IPS-20b (cell line): Measurements from ENCODE around the gene TSLP.

Source experiments
- H3K27ac ChIP-seq: one replicate; pipeline ENCODE4 v1.5.1; 2013; ENCODE audit warnings: low read length
- H3K27me3 ChIP-seq: 2 replicates; pipeline ENCODE4 v1.6.1; 2013; ENCODE audit warnings: mild to moderate bottlenecking, low read length, inconsistent platforms; ENCODE audit not compliant: insufficient read depth
- H3K36me3 ChIP-seq: 2 replicates; pipeline ENCODE4 v1.6.1; 2013; ENCODE audit warnings: low read depth, mild to moderate bottlenecking, inconsistent platforms, low read length, moderate library complexity; ENCODE audit not compliant: insufficient read depth
- H3K4me1 ChIP-seq: 2 replicates; pipeline ENCODE4 v1.6.1; 2013; ENCODE audit warnings: mild to moderate bottlenecking, control low read depth, inconsistent platforms, low read length, moderate library complexity; ENCODE audit not compliant: insufficient read depth
- H3K4me3 ChIP-seq: 2 replicates; pipeline ENCODE4 v1.5.1; 2013; ENCODE audit warnings: mild to moderate bottlenecking, low read length, inconsistent platforms
- H3K9ac ChIP-seq: 2 replicates; pipeline ENCODE4 v1.6.1; 2013; ENCODE audit warnings: low read depth, mild to moderate bottlenecking, inconsistent platforms, low read length, moderate library complexity
- H3K9me3 ChIP-seq: 2 replicates; pipeline ENCODE4 v1.6.1; 2013; ENCODE audit warnings: mild to moderate bottlenecking, low read depth, low read length, inconsistent platforms; ENCODE audit not compliant: insufficient read depth

Gene TSLP

GRCh38 chr5:111070272-111071134 lies 1.0 kb upstream of the TSLP start:
- no peak overlapping the region for H3K27ac ChIP-seq
- peak overlapping the region; percentile 75 for H3K4me3 ChIP-seq
- no peaks in the 10 kb centered on the region for H3K9me3 ChIP-seq
- 0 out of 2 replicates have a peak, but pooled peaks cover 6% of the 10 kb centered on the region for H3K4me1 ChIP-seq
- peak overlapping the region; percentile 51; the same call in 1 of the 2 replicates for H3K9ac ChIP-seq
- H3K27me3 ChIP-seq, result peaks cover 83% of the 10 kb centered on the region
- H3K36me3 ChIP-seq, result no peaks in the 10 kb centered on the region

- Histone ChIP-seq H3K4me1 (peaks cover 6% of the 10 kb centered on the region; the same call in 1 of the 2 replicates), H3K9me3 (no peaks in the 10 kb centered on the region), H3K9ac (peak overlapping the region; percentile 34; the same call in 1 of the 2 replicates), H3K27ac (no peak overlapping the region), H3K27me3 (peaks cover 75% of the 10 kb centered on the region), H3K4me3 (peak overlapping the region; percentile 75), H3K36me3 (no peaks in the 10 kb centered on the region)
These were observed 1.6 kb downstream of the TSLP start for GRCh38 chr5:111072949-111073682.

GRCh38 chr5:111074244-111074643 lies 2.7 kb downstream of the TSLP start:
- Histone ChIP-seq H3K27ac (no peak overlapping the region), H3K9ac (no peak overlapping the region), H3K4me1 (peaks cover 6% of the 10 kb centered on the region; the same call in 1 of the 2 replicates), H3K36me3 (no peaks in the 10 kb centered on the region), H3K27me3 (peaks cover 65% of the 10 kb centered on the region), H3K9me3 (no peaks in the 10 kb centered on the region), H3K4me3 (peak overlapping the region; percentile 75; the same call in 1 of the 2 replicates)

GRCh38 chr5:111075520-111075919 lies 4.0 kb downstream of the TSLP start:
- Histone ChIP-seq H3K9me3 (no peaks in the 10 kb centered on the region), H3K27me3 (peaks cover 54% of the 10 kb centered on the region), H3K4me1 (peaks cover 3% of the 10 kb centered on the region; the same call in 1 of the 2 replicates), H3K27ac (no peak overlapping the region), H3K4me3 (no peak overlapping the region), H3K9ac (no peak overlapping the region), H3K36me3 (no peaks in the 10 kb centered on the region)

GRCh38 chr5:111076091-111076490 lies 4.6 kb downstream of the TSLP start:
- Histone ChIP-seq H3K4me3 (no peak overlapping the region), H3K9me3 (no peaks in the 10 kb centered on the region), H3K36me3 (no peaks in the 10 kb centered on the region), H3K27ac (no peak overlapping the region), H3K9ac (no peak overlapping the region), H3K4me1 (peaks cover under 1% of the 10 kb centered on the region; the same call in 1 of the 2 replicates), H3K27me3 (peaks cover 49% of the 10 kb centered on the region)

- no peaks in the 10 kb centered on the region for H3K9me3 ChIP-seq
- H3K4me1 ChIP-seq, result no peaks in the 10 kb centered on the region; the same call in 1 of the 2 replicates
- no peak overlapping the region for H3K4me3 ChIP-seq
- no peak overlapping the region for H3K27ac ChIP-seq
- no peak overlapping the region for H3K9ac ChIP-seq
- peaks cover 33% of the 10 kb centered on the region for H3K27me3 ChIP-seq
- H3K36me3 ChIP-seq, result no peaks in the 10 kb centered on the region
These were observed 6.2 kb downstream of the TSLP start for GRCh38 chr5:111077678-111078077.

- no peaks in the 10 kb centered on the region for H3K9me3 ChIP-seq
- no peak overlapping the region for H3K4me3 ChIP-seq
- H3K36me3 ChIP-seq, result no peaks in the 10 kb centered on the region
- H3K9ac ChIP-seq, result no peak overlapping the region
- no peaks in the 10 kb centered on the region; the same call in 1 of the 2 replicates for H3K4me1 ChIP-seq
- peaks cover 11% of the 10 kb centered on the region for H3K27me3 ChIP-seq
- no peak overlapping the region for H3K27ac ChIP-seq
These were observed 8.3 kb downstream of the TSLP start for GRCh38 chr5:111079846-111080245.

- no peaks in the 10 kb centered on the region for H3K9me3 ChIP-seq
- no peak overlapping the region for H3K27ac ChIP-seq
- H3K9ac ChIP-seq, result no peak overlapping the region
- 0 out of 2 replicates have a peak, but pooled peaks cover 4% of the 10 kb centered on the region for H3K27me3 ChIP-seq
- no peak overlapping the region for H3K4me3 ChIP-seq
- no peaks in the 10 kb centered on the region for H3K4me1 ChIP-seq
- no peaks in the 10 kb centered on the region for H3K36me3 ChIP-seq
These were observed 11.8 kb downstream of the TSLP start for GRCh38 chr5:111083323-111083722.

- peaks cover 11% of the 10 kb centered on the region; the same call in 1 of the 2 replicates for H3K9me3 ChIP-seq
- H3K27ac ChIP-seq, result peak within 1 kb of the TSS; percentile 60
- peaks cover 25% of the 10 kb centered on the region for H3K36me3 ChIP-seq
- peaks cover 8% of the 10 kb centered on the region for H3K4me1 ChIP-seq
- peak within 1 kb of the TSS; percentile 92 for H3K4me3 ChIP-seq
- peak within 1 kb of the TSS; percentile 90 for H3K9ac ChIP-seq
- H3K27me3 ChIP-seq, result peaks cover 11% of the 10 kb centered on the region; the same call in 1 of the 2 replicates
These were observed 20.7 kb downstream of the TSLP start, which contains the start of gene WDR36 for GRCh38 chr5:111092062-111092853. TSS of gene WDR36 (plus strand) at chr5:111092348. CDS start at chr5:111092457, 109 bp downstream.

- H3K36me3 ChIP-seq, result peaks cover 62% of the 10 kb centered on the region
- H3K9me3 ChIP-seq, result peaks cover 9% of the 10 kb centered on the region; the same call in 1 of the 2 replicates
- H3K27me3 ChIP-seq, result peaks cover 9% of the 10 kb centered on the region; the same call in 1 of the 2 replicates
- H3K4me1 ChIP-seq, result peaks cover 8% of the 10 kb centered on the region
- H3K9ac ChIP-seq, result no peak overlapping the region
- H3K27ac ChIP-seq, result no peak overlapping the region
- H3K4me3 ChIP-seq, result no peak overlapping the region
These were observed 24.5 kb downstream of the TSLP start for GRCh38 chr5:111095982-111096381.
